HG03025 (cell line): ENCODE data around the gene USP14.

Experiments used
- ATAC-seq: cut with Tn5 transposase; IDR thresholded peaks from one replicate; pipeline ENCODE4 v1.9.1; 2021; ENCODE audit warnings: mild to moderate bottlenecking, moderate library complexity; ENCODE audit not compliant: unreplicated experiment, low FRiP score

The USP14 gene

DNA sequence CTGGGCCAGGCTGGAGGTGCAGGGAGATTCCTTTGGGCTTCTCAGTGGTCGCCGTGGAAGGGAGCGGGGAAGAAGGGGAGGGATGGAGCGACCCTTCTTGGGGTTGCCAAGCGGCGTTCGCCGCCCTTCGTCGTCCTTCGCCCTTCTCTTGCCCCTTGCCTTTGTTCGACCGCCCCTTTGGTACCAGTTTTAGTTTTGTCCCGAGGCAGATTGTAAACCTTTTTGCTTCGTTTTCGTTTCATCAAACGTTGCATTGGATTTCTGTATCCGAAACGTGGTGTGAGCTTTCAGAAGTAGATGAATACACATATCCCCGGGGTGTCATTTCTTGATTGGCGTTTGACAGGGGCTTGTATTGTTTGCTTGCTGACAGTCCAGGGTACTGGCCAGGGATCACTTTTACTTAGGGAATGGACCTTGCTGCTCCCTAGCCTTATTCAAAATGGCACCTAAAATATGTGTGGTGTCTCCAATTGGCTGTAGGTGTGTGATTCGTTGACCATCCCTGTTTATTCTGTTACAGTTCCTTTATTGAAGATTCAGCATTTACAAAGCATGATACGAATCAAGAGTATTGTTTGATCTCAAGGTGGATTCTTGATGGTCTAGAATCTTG is 788 bp downstream of the USP14 start:
- ATAC-seq: no peak

DNA sequence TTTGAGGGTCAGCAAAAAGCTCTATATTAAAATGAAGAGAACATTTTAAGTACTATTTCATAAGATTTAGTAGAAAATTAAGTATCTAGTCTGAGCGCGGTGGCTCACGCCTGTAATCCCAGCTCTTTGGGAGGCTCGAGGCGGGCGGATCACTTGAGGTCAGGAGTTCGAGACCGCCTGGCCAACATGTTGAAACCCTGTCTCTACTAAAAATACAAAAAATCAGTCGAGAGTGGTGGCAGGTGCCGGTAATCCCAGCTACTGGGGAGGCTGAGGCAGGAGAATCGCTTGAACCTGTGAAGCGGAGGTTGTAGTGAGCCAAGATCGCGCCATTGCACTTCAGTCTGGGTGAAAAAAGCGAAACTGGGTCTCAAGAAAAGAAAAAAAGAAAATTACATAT is 1.6 kb downstream of the USP14 start:
- no peak for ATAC-seq

DNA sequence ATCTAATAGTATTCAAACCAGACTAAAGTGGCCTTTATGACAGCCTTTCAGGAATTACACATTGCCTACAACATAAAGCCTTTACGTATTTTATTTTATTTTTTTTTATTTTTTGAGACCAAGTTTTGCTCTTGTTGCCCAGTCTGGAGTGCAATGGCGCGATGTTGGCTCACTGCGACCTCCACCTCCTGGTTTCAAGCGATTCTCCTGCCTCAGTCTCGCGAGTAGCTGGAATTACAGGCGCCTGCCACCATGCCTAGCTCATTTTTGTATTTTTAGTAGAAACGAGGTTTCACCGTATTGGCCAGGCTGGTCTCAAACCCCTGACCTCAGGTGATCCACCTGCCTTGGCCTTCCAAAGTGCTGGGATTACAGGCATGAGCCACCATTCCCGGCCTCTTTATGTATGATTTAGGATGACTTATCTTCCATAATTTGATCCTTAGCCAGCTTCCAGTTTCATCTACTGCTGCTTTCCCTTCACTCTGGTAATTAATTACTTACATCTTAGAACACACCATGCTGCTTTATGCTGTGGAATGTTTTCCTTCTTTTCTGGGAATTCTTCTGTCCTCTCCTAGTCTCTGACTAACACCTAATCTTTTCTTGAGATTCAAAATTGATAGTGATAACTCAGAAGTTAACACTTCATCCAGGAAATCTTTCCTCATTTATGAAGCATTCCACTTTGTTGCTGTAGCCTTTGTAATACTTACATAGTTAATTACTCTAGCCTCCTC is 2.6 kb downstream of the USP14 start:
- no peak for ATAC-seq

- no peak for ATAC-seq
These were observed 14.0 kb downstream of the USP14 start for GRCh38 chr18:172361-172760.

DNA sequence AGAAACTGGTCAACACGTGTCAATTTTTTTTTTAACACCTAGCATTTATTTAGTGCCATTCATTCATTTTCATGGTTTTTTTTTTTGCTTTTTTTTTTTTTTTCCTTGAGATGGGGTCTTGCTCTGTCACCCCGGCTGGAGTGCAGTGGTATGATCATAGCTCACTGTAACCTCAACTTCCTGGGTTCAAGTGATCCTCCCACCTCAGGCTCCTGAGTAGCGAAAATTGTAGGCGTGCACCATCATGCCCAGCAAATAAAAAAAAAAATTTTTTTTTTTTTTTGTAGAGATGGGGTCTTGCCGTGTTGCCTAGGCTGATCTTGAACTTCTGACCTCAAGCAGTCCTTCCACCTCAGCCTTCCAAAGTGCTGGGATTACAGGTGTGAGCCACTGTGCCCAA is 21.1 kb downstream of the USP14 start:
- ATAC-seq: no peak

DNA sequence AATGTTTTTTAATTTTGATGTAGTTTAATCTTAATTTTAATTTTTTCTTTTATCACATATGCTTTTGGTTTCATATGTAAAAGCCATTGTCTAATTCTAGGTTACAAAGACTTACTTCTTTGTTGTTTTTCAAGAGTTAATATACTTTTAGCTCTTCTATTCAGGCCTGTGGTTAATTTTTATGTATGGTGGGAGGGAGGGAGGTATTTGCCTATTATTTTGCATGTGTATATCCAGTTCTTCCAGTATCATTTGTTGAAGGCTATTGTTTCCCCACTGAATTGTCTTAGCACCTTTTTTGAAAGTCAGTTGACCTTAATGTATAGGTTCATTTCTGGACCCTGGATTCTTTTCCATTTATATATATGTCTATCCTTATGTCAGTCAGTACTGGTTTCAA is 23.4 kb downstream of the USP14 start:
- no peak for ATAC-seq

DNA sequence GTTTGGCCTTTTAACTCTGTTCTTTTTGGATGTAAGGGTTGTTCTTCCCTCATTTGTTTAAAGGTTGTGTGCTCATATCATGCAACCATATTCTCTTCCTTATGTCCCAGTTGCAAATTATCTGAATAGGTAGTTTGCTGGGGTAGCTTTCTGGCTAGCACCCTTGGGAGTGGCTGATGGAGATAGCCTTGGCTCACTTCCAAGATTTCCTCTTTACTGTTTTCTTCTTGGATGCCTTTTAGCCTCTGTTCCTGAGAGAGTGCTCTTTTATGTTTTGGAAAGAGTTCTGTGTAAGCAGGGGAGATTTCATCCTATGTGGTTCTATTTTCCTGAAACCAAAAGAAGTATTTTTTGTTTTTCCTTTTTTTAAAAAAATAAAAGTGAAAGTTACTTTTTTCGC is 25.4 kb downstream of the USP14 start:
- ATAC-seq: no peak

GRCh38 chr18:189254-189653 is 30.9 kb downstream of the USP14 start:
- ATAC-seq: no peak

DNA sequence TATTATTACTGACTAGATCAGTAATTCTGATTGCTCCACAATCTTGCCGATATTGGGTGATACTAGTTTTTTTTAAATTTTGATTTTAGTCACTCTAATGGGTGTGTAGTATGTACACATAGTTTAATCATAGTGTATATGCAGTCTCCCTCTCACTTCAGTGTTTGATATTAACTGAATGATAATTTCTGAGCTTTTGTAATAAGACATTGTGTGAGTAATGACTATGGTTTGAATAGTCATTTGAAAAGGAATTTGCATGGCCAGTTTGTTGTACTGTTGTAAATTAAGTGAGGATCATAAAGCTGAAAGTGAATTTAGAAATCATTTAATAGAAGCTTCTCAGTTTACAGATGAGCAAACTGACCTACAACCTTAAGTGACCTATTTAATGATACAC is 33.4 kb downstream of the USP14 start:
- ATAC-seq: no peak

GRCh38 chr18:192801-193200 is 34.4 kb downstream of the USP14 start:
- no peak for ATAC-seq

DNA sequence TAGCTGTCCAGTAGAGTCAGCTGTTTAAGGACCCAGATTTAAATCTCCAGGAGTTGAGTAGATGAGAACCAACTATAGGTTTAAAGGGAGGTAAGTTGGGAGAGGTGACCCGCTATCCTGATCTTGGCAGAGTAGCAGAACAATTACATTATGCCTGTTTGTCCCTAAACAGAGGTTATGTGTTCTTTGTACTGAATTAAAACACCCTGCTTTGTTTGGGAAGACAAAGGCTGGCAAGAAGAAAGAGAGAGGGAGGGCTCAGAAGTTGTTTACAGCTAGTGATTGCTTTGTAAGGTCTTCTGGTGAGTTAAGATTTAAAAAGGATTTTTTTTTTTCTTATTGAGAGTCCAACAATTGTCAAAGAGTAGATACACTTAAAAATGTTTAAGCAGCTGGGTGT is 37.3 kb downstream of the USP14 start:
- ATAC-seq: no peak

GRCh38 chr18:199214-199613 is 40.9 kb downstream of the USP14 start:
- no peak for ATAC-seq

GRCh38 chr18:199768-200167 is 41.4 kb downstream of the USP14 start:
- ATAC-seq: no peak

- ATAC-seq: no peak
These were observed 51.7 kb downstream of the USP14 start for GRCh38 chr18:210075-210474.

GRCh38 chr18:210733-211132 is 52.4 kb downstream of the USP14 start:
- no peak for ATAC-seq

DNA sequence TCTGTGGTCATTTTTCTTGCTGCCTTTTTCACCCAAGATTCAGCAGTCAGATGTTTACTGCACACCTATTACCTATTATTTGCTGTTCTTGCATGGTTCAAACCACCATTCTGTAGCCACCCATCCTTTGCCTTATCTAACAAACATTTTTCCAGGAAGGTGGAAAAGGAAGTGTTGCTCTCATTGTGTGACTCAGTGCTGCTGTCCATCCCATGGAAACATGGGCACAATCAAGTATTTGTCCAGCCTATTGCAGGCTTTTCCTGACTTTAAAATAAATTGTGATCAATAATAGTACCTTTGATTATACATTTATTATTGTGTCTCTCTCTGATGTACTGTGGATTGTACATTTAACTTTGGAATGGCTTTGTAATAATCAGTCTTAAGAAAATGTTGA is 53.2 kb downstream of the USP14 start:
- ATAC-seq: no peak

DNA sequence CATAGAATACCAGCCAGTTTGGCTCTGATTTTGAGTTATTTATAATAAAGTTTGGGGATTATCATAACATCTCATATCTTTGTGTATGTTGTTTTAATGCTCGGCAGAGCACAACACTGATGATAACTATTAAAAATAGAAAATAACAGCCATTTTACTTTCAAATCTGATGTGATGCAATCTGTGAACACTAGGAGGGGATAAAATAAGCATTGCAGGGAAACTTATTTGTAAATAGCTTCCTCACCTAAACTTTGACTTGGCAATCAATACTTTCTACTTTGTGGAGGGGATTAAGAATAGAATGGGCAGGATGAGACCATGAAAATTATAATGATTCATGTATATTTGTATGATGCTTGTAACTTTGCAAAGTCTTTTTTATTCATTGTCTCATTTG is 54.4 kb downstream of the USP14 start:
- ATAC-seq: no peak

DNA sequence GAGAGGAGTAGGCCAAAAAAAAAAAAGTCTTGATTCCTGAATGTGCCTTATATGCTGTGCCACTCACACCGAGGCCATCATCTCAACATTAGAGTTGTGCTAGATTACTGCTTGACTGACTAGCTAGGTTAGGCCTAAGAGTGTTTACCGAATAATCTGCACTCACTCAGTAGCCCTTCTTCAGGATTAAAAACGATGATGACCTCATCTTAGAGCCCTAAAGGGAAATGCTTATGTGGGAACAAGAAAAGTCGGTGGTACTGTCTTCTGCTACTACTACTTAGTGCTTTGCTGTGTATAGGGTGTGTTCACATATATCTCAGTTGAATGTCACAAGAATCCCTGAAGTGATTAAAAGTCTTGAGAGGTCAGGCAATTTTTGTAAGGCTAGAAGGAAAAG is 55.1 kb downstream of the USP14 start:
- ATAC-seq: no peak

GRCh38 chr18:213966-214365 is 55.6 kb downstream of the USP14 start:
- no peak for ATAC-seq

DNA sequence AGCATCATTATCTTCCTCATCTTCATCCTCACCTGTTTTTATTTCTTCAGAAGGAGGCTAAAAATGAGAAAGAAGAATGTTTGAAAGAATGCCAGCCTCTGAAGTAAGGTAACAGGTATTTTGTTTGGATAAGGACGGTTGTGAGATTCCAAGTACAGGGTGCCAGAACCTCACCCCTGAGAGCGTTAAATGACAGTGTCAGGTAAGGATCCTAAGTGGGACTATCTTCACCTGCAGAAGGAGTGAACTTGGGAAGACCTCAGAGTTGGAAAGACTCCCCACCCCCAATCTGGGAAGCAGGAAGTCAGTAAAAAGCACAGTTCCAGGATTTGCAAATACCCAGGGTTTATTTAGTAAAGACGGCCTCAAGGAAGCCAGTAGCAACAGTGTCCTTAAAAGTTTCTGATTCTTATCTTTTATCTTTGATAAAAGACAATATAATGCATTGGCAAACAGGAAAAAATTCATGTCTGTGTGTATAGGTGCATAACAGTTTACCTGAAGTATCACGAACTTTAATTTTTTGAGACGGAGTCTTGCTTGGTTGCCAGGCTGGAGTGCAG is 57.2 kb downstream of the USP14 start:
- no peak for ATAC-seq

- no peak for ATAC-seq
These were observed 59.4 kb downstream of the USP14 start for GRCh38 chr18:217532-218336.
